Stimulated activated CD8-positive, alpha-beta memory T cell treated with anti-CD3 and anti-CD28 coated beads, Interleukin-12 subunit alpha, Interleukin-12 subunit beta, amount 100 ng/mL, for 24 hours (primary cell): ENCODE measurements around the gene EREG.
"Not testable (repeated sequence)": the region's sequence is repeated elsewhere in the genome, so short reads cannot be mapped to it uniquely, and the experiment has no call there.

Source experiments
- DNase-seq: peaks from one replicate; pipeline ENCODE4 v3.0.0-alpha.2; 2020; ENCODE audit errors: extremely low read depth

Gene EREG, protein sequence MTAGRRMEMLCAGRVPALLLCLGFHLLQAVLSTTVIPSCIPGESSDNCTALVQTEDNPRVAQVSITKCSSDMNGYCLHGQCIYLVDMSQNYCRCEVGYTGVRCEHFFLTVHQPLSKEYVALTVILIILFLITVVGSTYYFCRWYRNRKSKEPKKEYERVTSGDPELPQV

DNA sequence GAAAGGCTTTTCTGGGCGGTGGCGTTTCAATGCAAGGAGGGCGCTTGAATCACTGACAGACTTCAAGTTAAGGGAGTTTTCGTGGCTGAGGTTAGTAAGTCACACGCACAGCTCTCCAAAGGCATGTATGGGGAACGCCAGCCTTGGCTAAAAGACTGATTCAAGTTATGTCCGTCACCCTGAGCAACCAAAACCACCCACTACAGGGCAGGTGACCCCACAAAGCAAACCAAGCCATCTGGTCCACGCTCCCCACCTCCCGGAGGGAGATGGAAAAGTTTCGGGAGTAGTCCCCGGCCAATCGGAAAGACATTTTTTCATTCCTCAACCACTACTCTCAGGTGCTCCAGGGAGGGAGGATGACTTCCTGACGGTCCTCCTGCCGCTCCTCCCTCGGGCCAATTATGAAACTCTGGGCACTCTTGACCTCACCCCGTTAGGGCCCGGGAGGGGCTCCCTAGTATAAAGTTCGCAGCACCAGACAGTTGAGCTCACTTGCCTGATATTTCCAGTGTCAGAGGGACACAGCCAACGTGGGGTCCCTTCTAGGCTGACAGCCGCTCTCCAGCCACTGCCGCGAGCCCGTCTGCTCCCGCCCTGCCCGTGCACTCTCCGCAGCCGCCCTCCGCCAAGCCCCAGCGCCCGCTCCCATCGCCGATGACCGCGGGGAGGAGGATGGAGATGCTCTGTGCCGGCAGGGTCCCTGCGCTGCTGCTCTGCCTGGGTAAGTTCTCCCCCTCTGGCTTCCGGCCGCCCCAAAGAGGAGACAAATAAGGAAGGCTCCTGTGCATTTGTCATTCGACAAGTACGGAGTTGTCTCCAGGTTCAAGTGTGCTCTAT, at the start of gene EREG:
Gene EREG, plus strand, starts transcription at position 494 of the 840 bp plus-strand sequence. Its CDS starts 164 bp downstream, at position 658.
- no peak for DNase-seq

DNA sequence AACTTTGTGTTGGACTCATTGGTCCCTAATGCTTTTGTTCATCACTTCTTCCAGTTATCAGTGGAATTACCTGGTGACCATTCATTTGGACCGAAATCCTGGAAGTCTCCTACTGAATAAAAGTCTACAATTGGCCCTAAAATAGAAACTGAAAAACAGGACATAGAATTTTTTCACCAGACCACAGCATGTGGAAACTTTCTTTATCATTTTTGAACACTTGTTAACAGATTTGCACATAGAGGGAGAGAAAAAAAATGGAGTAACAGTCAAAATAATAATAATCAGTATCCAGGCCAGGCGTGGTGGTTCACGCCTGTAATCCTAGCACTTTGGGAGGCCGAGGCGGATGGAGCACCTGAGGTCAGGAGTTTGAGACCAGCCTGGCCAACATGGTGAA, 49.6 kb upstream of the EREG start:
- no peak for DNase-seq

DNA sequence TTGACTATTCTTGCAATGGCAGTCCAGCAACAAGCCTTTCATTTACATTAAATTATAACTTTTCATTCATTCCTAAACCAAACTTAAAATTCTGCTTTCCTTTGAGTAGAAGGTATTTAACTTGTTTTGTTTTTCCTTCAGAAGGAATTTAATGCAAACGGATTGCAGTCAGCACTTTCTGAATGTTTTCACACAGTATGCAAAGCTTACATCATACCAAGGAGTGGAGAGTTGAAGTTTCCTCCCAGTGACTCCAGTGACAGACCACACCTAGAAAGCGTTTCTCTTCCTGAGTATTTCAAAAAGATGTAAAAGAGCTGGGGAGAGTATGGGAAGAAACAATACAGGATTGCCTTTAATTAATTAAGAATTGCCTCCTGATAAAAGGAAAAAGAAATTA, 48.5 kb upstream of the EREG start:
- no peak for DNase-seq

DNA sequence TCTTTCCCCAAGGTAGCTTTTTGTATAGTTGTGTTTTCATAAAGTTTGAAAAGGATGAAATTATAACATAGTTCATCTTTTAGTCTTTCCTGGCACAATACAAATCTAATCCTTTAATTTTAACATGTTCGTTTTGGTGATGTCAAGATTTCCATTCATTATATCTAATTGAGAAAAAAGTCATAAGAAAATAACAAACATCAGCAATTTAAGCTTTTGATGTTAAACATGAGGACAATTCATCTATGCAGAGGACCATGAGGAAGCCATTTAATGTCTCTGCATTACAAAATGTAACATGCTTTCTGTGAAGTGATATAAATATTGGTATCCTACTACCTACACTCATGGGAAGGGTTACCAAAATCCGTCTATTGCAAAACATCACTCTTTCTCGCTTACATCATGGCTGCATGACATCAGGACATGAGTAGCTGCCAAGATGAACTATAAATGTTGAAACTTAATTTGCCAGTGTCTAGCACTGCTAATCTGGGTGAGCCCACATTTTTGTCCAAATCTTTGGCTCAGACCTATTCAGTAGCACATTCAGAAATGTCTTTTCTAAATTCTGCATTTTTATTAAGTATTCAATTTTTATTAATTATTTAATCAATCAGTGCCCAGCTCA, 47.2 kb upstream of the EREG start:
- no peak for DNase-seq

DNA sequence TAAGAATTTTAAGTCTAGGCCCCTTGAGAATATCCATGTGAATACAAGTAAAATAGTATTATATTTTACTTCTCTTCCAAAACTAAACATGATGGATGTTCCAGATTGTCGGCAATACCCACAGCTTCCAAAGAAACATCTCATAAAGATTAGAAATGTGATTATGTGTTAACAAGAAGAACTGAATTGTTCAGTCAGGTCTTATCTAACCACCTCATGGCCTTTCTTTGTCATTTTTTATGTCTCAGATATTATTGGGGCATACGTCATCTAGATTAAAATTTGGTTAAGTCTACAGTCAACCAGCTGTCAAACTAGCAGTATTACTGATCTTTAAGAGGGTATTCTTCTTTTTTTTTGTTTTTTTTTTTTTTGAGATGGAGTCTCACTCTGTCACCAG, 46.7 kb upstream of the EREG start:
- no peak for DNase-seq

DNA sequence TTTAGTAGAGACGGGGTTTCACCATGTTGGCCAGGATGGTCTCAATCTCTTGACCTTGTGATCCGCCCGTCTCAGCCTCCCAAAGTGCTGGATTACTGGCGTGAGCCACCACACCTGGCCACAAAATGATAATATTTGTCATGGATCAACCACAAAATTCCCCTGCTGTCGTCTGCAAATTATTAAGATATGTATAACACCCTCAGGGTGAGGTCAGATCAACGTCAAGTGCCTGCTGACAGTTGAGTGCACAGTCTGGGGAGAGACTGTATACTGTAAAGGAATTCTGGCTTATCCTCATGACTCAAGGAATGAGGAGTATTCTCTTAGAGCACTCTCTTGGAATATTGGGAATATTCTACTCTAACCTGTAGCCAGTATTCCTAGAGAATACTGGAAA, 45.5 kb upstream of the EREG start:
- no peak for DNase-seq

DNA sequence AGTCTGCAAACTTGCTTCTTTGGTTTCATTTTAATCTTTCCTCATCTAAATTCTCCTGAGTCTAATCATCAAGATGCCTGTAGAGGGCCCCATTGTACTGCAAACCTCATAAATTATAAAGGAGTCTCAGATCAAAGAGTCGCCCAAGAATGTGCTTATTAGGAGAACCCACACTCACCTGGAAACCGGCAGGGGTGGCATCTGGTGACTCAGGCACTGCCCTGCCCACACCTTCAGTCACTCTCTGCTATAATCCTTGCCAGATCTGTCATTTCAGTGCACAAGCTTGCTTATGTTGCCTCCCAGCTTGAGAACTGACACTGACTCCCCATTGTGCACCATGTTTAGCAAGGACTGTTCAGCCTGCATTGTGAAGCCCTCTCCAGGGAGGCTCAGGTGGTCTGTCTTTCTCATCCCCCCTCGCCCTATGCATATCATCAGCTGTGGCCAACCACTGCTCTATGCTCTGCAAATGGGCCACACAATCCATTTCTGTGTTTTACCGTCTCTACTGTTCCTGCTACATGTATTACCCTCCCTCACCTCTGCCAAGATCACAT, 44.3 kb upstream of the EREG start:
- no peak for DNase-seq

DNA sequence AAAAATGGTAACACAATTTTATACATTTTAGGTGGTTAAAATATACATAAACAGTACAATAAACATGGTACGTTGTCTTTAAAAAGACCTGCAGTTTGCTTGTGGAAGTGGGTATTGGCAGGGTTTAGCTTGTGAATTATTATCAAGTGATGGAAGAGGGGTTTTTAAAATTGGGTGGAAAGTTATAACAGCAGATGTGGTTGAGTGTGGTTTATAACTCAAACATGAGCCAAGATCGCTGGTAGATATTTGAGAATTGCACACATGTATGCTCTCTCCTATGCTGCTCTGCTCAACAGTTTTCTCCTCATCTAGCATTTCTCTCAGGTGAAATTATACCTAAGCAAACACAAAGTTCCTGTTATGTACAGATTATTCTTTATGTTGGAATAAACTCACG, 42.6 kb upstream of the EREG start:
- no peak for DNase-seq

DNA sequence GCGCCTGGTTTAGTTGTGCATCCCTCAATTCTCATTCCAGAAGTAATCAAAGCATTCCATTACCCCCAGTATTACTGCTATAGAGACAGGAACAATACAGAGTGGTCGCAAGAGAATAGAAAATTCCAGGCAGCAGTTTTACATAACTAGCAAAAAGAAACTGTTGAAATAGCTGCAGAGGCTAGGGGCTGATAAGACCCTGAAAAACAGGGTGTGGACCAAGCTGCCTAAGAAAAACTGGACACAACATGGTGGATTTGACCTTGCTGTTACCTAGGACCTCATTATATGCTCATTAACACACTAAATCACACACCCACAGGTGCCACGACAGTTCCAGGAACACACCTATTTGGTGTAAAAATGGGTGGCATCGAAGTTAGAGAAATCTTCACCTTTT, 41.3 kb upstream of the EREG start:
- no peak for DNase-seq

DNA sequence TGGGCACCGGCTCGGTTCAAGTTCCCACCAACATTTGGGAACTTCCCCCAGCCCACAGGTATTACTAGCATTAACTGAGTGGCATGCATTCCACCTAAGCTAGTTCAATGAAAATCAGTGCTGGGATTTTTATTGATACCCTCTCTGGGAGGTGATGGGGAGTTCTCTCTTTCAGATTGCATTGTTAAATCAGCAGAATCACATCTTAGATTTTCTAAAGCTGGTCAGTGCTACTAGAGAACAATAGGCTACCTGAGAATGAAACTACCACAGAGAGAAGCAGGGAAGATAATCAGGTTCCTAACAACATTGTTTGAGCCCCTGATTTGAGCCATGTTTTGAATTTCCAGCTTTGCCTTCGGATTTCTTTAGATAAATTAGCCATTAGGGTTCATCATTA, 40.7 kb upstream of the EREG start:
- DNase-seq, result no peak

DNA sequence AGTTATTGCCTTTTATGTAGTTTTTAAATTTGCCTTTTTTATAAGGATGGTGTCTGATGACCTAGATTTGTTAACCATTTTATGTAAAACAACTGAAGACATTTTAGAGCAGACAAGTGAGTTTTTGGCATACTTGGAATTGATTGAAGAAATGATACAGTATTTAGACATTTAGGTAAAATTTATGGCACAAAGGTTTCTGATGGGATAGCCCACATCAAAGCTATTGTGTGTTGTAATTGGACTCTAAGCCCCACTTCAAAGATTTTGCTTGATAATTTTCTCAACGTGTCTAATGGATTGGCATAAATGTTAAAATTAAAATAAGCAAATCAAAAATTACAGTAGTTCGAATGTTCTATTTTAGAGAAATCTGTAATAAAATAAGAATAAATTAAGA, 39.1 kb upstream of the EREG start:
- DNase-seq, result no peak

DNA sequence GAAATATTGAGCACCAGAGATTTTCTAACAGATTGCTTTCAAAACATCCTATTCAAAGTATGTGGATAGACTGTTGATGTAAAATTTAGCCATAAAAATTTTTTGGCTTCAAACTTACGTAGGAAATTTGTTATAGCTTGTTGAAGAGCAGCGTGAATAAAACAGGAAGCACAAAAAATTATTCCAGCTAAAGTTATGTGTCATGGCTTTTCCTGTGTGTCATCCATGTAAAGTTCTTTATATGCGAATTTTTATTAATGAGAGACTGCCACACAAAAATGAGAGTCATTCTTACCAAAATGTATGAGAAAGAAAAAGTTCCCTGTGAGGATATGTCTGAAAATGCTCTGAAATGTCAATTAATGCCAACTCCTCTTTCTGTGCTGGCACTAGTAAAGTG, 37.2 kb upstream of the EREG start:
- no peak for DNase-seq

DNA sequence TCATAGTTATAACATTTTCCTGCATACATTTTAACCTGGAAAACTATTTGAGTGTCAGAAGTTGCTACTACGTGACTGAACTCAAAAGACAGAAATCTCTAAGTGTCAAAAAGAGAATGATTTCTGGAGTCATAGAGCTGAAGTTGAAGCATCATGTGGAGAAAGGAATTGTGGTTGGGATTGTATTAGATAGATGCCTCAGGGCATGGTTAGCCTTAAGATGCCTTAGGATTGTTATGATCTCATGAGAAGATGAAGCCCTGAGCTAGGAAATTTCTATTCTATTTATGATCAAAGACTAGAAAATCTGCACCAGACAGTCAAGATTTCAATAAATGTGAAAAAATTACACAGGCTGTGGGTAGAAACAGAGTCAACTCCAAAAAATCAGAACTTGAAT, 36.4 kb upstream of the EREG start:
- DNase-seq, result no peak

DNA sequence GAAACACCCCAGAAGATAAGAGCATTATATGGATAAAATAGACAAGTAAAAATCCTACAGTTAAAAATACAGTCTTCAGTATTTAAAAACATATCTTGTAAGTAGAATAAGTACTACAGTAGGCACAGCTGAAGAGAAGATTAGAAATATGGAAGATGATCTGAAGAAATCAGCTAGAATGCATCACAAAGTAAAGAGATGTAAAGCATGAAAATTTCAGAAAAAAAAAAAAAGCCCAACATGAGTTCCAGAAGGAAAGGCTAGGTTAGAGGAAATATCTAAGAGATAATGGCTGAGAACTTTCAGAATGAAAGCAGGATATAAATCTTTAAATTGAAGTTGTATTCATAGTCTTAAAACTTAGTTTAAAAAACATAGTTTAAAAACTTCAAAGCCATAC, 35.6 kb upstream of the EREG start:
- DNase-seq, result no peak

DNA sequence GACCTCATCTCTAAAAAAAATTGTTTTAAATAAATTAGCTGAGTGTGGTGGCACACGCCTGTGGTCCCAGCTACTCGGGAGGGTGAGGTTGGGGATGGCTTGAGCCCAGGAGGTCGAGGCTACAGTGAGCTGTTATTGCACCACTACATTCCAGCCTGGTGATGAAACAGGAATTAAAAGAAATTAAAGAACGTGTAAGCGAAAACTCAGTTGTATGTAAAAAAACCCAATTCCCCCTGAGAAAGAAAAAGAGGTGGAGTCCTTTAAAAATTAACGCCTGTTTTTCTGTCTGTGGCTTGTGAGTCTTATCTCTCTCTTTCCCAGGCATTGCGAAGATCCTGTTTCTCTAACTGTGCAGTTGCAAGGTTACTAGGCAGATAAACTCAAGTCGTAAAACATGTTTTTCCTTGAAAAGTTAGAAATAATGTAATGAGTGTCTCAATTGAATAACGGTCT, 34.6 kb upstream of the EREG start:
- DNase-seq, result no peak

DNA sequence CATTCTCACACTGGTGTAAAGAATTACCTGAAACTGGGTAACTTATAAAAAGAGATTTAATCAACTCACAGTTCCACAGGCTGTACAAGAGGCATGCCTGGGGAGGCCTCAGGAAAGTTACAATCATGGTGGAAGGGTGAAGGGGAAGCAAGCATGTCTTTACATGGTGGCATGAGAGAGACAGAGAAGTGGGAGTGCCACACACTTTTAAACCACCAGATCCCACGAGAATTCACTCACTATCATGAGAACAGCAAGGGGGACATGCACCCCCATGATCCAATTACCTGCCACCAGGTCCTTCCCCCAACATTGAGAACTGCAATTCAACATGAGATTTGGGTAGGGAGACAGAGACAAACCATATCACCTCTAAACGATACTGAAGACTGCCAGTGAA, 33.7 kb upstream of the EREG start:
- DNase-seq, result no peak

DNA sequence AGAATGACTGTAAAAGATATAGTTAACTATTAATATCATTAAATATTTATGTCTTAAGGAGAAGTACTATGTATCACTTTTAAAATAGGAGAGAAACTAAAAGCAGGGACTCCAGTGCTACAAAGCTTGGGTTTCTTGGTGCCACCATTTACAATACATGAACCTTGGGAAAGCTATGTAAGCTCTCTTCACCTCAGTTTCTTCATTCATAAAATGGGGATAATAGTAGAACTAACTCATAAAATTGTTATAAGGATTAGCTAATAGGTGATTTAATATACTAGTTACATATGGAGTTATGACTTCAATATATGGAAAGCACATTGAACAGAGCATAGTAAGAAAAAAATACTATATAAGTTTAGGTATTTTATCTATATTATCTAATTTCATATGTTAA, 33.0 kb upstream of the EREG start:
- no peak for DNase-seq

DNA sequence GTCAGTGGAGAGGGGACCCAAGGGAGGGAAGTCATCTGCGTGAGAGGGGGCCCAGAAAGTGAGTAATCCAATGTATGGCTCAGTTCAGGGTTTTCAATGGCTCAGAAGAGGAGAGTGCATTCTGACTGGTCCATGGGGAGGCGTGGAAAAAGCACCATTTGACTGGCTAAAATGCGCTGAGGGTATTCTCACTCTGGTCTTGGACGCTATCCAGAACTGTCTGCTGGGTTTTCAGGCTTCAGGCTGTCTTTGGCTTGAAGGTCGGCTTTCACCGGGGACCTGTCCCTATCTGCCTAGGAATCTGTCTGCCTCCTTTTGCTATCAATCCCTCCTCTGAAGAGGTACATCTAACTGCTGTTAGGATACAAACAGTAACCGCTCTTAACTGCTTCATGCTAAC, 30.3 kb upstream of the EREG start:
- DNase-seq, result no peak

DNA sequence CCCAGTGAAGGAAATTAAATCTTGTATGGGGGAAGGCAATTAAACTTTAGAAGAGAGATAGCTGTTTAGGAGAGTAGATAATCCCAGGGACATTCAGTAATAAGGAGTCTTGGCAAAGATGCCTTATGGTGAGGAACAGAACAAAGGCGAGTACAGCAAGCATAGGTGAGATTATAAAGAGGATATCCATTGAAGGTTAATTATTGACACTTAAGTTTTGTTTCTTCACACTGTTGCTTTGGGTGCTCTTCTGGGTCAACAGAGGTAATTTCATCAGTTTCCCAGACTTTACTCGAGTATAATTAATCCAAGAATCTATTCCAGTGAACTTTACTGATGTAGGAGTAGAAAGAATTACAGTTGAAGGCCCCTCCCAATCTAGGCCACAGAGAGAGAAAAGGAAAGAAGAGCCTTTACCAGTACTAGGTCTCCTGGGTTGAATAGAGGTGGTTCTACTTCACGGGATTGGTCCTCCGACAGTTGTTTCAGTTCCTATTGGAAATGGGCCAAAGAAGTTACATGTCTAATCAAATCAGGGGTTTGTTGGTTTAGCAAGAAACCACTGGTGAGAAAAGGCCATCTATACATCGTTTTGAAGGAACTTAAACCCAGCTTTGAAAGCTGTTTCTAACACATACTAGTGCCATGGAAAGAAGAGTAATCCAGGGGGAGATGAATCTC, 29.5 kb upstream of the EREG start:
- DNase-seq, result no peak

DNA sequence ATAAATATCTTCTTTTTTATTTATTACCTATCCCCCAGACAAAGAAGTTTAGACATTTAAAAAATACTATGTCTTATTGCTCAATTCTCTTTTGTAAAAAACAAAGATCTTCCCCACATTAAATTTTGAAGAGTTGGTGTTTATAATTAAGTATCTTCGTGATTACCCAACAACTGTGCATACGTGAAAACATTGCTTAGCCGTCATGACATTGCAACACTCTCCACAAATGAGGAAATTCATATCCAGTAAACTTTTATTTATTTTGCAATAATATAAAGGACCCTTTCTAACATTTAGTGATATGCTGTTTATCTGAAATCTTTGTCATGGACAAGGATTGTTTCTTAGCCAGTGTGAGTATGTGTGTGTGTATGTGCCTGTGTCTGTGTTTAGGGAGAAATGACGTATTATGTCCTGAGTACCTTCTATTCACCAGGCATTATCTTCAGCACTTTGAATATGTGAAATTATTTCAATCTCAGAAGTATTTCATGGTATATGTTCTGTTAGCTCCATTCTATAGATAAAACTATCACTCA, 26.1 kb upstream of the EREG start:
- DNase-seq, result no peak

DNA sequence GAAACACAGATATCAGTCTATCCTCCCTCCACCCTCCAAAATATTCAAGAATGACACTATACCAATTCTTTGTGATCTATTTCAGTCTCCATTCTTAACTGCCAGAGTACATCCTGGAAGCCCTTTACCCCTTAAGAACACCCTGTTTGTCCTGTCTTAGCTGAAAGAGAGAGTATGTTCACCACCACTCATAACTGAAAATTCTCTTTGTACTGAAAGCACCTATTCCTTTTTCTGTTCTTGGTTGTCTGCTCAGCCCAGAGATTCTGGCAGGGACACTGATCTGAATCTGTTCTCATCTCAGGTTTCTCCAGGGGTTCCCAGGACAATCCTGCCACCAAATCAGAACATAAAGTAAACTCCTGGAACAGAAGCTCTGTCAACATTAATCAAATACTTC, 25.4 kb upstream of the EREG start:
- no peak for DNase-seq

DNA sequence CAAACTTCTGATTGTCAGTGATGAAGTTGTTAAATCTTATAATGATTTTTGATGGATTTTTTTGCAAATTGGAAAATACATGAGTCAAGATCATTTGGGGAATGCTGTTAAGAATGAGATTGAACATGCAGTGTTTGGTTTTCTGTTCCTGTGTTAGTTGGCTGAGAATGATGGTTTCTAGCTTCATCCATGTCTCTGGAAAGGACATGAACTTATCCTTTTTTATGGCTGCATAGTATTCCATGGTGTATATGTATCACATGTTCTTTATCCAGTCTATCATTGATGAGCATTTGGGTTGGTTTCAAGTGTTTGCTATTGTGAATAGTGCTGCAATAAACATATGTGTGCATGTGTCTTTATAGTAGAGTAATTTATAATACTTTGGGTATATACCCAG, 24.5 kb upstream of the EREG start:
- not testable (repeated sequence) for DNase-seq
